K562 (cell line): ENCODE measurements around the gene PLA2G3.

Experiments used
- BCL6 ChIP-seq: fragments of 250-450 bp; sonication (Bioruptor Pico); IDR thresholded peaks from 2 replicates; pipeline ENCODE4 v1.4.0; 2020
- CHD4 ChIP-seq: fragments of 200-600 bp; sonication (generic); IDR thresholded peaks from 3 replicates; pipeline ENCODE4 v1.6.1; 2012; ENCODE audit warnings: low read depth, mild to moderate bottlenecking, mixed read lengths, low read length, inconsistent platforms; ENCODE audit not compliant: insufficient read depth, insufficient replicate concordance, poor library complexity, severe bottlenecking
- GATAD2A ChIP-seq: fragments of 450-650 bp; IDR thresholded peaks from 2 replicates; pipeline ENCODE4 v1.6.1; 2017
- HNRNPH1 ChIP-seq: fragments of 200-400 bp; formaldehyde crosslinking; optimal IDR thresholded peaks from 2 replicates; pipeline ENCODE3; 2017; ENCODE audit warnings: low read depth, mild to moderate bottlenecking, low read length, moderate library complexity
- NCOA2 ChIP-seq, 2 experiments: fragments of 450-650 bp; IDR thresholded peaks; 2 replicates each; pipeline ENCODE4 v1.6.1; 2018; ENCODE audit warnings: mild to moderate bottlenecking in 2 of 2, moderate library complexity in 1 of 2; ENCODE audit not compliant: partially characterized antibody in 2 of 2
- POLR2AphosphoS5 ChIP-seq: IDR thresholded peaks from 2 replicates; pipeline ENCODE4 v1.6.1; 2011; ENCODE audit warnings: mild to moderate bottlenecking, low read depth, low read length, moderate library complexity; ENCODE audit not compliant: control insufficient read depth, insufficient read depth
- ZNF174 ChIP-seq: fragments of 250-450 bp; sonication (Bioruptor Pico); IDR thresholded peaks from 2 replicates; pipeline ENCODE4 v1.4.0; 2020; ENCODE audit warnings: mild to moderate bottlenecking
- ZNF23 ChIP-seq: fragments of 250-450 bp; sonication (Bioruptor Pico); IDR thresholded peaks from 2 replicates; pipeline ENCODE4 v1.4.0; 2020; ENCODE audit warnings: mild to moderate bottlenecking
- TF ChIP-seq, protein P1 (sequence below): sonication (generic); formaldehyde crosslinking; IDR thresholded peaks from 2 replicates; pipeline ENCODE4 v1.8.0; 2023; ENCODE audit warnings: mild to moderate bottlenecking, missing genetic modification reagents
- TF ChIP-seq, protein P2 (sequence below): fragments of 450-650 bp; formaldehyde crosslinking; IDR thresholded peaks from 2 replicates; pipeline ENCODE4 v1.4.0; 2020; ENCODE audit warnings: mild to moderate bottlenecking, mixed read lengths

DNA sequence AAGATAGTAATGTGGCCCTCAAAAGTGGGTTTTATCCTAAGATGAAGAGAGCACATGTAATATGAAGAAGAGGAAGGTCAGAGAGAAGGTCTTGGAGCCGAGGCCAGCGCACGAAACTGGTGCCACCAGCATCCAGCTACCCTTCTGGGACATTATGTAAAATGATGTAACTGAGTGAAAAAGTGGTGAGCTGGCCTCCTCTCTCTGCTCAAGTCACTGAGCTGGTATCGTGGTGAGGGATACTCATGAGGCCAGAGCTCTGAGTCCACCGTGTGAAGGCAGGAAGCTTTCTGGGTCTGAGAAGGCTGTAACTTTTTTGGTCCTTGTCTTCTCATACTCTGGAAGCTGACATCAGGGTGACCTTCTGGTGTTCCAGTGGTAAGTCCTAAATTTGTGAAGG is 44.7 kb upstream of the PLA2G3 start:
- TF ChIP-seq POLR2AphosphoS5, result no peak
- TF ChIP-seq, protein P1, sequence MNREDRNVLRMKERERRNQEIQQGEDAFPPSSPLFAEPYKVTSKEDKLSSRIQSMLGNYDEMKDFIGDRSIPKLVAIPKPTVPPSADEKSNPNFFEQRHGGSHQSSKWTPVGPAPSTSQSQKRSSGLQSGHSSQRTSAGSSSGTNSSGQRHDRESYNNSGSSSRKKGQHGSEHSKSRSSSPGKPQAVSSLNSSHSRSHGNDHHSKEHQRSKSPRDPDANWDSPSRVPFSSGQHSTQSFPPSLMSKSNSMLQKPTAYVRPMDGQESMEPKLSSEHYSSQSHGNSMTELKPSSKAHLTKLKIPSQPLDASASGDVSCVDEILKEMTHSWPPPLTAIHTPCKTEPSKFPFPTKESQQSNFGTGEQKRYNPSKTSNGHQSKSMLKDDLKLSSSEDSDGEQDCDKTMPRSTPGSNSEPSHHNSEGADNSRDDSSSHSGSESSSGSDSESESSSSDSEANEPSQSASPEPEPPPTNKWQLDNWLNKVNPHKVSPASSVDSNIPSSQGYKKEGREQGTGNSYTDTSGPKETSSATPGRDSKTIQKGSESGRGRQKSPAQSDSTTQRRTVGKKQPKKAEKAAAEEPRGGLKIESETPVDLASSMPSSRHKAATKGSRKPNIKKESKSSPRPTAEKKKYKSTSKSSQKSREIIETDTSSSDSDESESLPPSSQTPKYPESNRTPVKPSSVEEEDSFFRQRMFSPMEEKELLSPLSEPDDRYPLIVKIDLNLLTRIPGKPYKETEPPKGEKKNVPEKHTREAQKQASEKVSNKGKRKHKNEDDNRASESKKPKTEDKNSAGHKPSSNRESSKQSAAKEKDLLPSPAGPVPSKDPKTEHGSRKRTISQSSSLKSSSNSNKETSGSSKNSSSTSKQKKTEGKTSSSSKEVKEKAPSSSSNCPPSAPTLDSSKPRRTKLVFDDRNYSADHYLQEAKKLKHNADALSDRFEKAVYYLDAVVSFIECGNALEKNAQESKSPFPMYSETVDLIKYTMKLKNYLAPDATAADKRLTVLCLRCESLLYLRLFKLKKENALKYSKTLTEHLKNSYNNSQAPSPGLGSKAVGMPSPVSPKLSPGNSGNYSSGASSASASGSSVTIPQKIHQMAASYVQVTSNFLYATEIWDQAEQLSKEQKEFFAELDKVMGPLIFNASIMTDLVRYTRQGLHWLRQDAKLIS, result no peak
- TF ChIP-seq ZNF23 (CRISPR knock-in tag), result no peak
- TF ChIP-seq, protein P2, sequence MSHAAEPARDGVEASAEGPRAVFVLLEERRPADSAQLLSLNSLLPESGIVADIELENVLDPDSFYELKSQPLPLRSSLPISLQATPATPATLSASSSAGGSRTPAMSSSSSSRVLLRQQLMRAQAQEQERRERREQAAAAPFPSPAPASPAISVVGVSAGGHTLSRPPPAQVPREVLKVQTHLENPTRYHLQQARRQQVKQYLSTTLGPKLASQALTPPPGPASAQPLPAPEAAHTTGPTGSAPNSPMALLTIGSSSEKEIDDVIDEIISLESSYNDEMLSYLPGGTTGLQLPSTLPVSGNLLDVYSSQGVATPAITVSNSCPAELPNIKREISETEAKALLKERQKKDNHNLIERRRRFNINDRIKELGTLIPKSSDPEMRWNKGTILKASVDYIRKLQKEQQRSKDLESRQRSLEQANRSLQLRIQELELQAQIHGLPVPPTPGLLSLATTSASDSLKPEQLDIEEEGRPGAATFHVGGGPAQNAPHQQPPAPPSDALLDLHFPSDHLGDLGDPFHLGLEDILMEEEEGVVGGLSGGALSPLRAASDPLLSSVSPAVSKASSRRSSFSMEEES, result no peak
- no peak for TF ChIP-seq ZNF174 (CRISPR knock-in tag)
- no peak for TF ChIP-seq HNRNPH1
- no peak for TF ChIP-seq CHD4
- TF ChIP-seq GATAD2A, result no peak
- TF ChIP-seq NCOA2 (IDR thresholded peaks at IDR 0.05; ENCODE audit: partially characterized antibody in 2 of 2), result no peak
- no peak for TF ChIP-seq BCL6
